Activated CD4-positive, alpha-beta T cell treated with anti-CD3 and anti-CD28 coated beads for 1 hour (primary cell): ENCODE data around the gene ETV3L.
"Not testable (repeated sequence)": the region's sequence is repeated elsewhere in the genome, so short reads cannot be mapped to it uniquely, and the experiment has no call there.

Experiments used
- DNase-seq: peaks from one replicate; pipeline ENCODE4 v3.0.0-alpha.2; 2020

Gene ETV3L

DNA sequence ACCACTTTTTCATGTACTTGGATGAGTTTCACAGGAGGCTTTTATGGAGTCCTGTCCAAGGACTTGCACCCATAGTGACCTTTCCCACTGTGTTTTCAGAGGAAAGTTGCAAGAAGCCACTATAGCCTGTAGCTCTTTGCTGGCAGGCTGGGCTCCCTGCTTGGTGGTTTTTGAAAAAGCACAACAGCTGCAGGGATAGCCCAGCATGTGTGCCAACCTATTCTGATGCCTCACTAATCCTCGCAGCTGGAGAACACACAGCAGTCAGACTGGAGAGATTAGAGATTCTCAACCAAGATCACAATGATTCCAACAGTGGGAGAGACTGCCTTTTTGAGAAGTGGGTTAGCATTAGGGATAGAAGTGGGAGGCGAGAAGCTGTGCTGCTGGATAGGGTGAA is 30.0 kb downstream of the ETV3L start:
- no peak for DNase-seq

- DNase-seq, result not testable (repeated sequence)
These were observed 40.4 kb downstream of the ETV3L start for GRCh38 chr1:157059241-157059640.

DNA sequence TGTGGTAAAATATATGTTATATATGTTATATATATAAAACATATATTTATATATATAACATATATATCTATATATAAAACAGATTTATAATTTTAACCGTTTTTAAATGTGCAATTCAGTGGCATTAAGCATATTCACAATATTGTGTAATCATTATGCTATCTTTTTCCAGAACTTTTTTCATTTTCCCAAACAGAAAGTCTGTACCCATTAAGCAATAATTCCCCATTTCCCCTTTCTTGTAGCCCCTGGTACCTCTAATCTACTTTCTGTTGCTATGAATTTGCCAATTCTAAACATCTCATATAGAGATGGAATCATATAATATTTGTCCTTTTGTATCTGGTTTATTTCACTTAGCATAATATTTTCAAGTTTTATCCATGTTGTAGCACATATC is 43.3 kb downstream of the ETV3L start:
- no peak for DNase-seq

- DNase-seq, result not testable (repeated sequence)
These were observed 43.9 kb downstream of the ETV3L start for GRCh38 chr1:157055729-157056128.

DNA sequence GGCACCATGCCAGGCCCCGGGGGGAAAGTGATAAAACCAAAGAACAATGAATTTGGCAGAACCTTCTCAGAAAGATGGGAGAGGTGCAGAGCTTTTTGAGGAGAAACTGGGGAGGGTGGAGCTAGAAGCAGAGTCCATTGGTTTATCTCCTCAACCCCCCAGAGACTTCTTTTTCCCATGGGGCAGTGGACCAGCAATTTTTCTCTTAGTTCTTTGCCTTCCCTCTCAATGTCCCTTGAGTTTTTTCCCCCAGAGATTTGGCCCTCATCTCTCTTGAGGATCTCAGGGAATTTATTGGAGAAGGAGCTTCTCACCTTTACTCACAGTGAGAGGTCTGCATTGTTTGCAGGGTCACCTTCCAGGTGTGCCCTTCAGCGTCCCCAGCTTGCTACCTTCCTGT is 48.8 kb downstream of the ETV3L start:
- DNase-seq, result no peak

GRCh38 chr1:157047062-157047410 is 52.6 kb downstream of the ETV3L start:
- no peak for DNase-seq

DNA sequence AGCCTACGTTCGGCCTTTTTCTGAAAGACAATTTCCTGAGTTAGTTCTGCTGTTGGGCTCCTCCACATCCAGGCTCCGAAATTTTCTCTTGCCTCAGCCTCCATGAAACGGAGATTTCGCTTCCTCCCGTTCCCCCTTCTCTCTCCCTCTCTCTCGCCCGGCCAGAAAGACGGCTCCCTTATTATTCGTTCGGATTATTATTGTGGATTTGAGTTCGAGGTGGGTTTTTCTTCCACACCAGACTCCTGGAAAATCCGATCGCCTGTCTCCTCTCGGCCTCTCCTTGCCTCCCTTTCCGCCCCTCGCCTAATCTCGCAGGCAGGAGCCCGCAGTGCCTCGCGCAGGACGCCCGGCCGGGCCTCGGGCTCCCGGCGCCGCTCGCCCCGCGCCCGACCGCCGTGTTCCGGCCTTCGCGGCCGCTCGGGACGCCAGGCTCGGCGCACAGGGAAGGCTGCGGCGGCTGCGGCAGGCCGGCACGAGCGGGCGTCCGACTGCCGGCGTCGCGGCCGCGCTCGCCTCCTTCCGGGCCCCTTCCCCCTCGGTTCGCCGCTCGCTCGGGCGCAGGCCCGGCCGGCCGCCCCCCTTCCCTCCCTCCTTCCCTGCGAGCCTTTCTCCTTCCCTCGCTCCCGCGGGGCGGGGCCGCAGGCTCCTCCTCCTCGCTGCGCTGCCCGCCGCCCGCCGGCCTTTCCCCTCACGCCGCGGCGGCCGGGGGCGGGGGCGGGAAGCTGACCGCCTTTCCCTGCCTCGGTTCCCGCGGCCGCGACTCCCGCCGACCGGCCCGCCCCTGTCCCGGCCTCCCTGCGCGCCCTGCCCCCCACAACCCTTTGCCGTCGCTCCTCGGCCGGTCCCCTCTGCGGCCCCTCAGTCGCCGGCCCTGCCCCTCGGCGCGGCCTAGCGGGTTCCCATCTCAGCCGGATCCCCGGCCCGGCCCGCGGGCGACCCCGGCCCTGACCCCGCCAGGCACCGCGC is 54.1 kb downstream of the ETV3L start, which contains the start of gene ARHGEF11:
Gene ARHGEF11 (minus strand): TSS at position 493 of the 969 bp plus-strand sequence. CDS start 1,412 bp downstream, outside the sequence.
- DNase-seq, result no peak

DNA sequence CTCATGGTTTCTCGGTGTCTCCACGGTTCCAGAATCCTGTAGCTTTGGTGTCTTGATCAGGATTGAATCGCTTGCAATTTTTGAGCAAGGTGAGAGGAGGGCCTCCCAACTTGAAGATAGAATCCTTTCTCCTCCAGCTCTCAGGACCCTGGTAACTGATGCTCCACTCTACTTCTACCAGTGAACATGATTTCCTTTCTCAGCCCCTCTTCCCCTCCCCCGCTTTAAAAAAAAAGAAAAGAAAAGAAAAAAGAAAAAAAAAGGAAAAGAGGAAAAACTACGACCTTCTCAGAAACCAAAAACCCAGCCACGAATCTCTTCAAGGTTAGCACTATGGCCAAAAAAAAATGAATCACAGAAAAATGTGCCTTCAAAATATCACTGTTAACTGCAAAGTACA is 55.3 kb downstream of the ETV3L start:
- DNase-seq, result no peak

DNA sequence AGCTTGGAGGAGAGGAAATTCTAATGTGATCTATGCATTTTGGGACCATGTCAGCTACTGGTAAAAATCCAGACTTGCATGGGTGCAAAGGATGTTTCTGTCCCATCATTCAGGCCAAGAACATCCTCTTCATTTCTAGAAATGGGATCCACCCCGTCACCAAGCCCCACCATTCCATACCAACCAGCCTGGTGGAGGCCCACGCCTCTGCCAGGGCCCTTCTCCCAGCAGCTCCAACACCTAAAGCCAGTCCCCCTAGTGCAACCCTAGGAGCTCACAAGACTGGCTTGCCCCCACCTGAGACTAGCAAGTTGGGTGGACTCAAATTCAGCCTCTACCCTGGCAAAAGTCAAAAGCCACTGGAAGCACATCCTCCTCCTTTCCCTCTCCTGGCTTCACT is 55.9 kb downstream of the ETV3L start:
- no peak for DNase-seq

DNA sequence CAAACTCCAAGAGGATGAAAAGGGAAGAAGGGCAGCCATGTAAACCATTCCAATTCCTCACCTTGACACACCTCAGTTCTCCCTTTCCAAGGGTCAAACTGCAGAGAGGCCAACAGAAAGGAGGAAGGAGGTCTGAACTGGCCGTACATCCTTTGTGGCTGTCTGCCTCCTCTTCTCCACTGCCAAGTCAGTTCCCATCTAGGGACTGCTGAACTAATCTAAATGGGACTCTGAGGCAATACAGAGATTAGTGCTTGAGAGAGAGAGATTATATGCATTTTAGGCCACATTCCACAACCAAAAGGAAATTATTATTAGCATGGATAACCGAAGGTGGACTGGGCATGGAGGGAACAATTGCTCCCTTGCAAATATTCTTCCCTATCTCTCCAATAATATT is 56.8 kb downstream of the ETV3L start:
- no peak for DNase-seq
